HCT116 (cell line): ENCODE results near the gene CDK13. TPM values are rescaled to one million over a fixed set of nuclear protein-coding genes. Genes with fewer than 3 reads are reported as not detected.
A peak's percentile ranks its signal among the peaks of the same experiment; 100 is the strongest.

ENCODE experiments used
- ATAC-seq: fragments of 200-7000 bp; cut with Tn5 transposase; 2 replicates; pipeline ENCODE4 v1.9.1; 2020; ENCODE audit warnings: mild to moderate bottlenecking, moderate library complexity
- BruUV-seq: library from RNA; stranded (reverse); fragments of 400-500 nt; replicated peaks from 2 replicates; lab custom pipeline; 2021; lab: Mats Ljungman, UMichigan
- CTCF ChIA-PET: fragments of 300-600 bp; sonication (Branson Sonifier 250); formaldehyde crosslinking; loops from one replicate; lab custom pipeline; 2021; ENCODE audit warnings: antibody characterized with exemption; lab: Charles Lee
- POLR2A ChIA-PET: fragments of 300-600, 350-600 bp; sonication (Branson Sonifier 250); formaldehyde crosslinking; loops from one replicate; lab custom pipeline; 2021; ENCODE audit warnings: antibody characterized with exemption; lab: Charles Lee
- RAD21 ChIA-PET, 2 experiments: fragments of 300-600 bp; sonication (Branson Sonifier 250); formaldehyde crosslinking; loops; one replicate each; lab custom pipeline; 2023; ENCODE audit warnings: low total read pairs in 2 of 2; ENCODE audit not compliant: uncharacterized antibody in 2 of 2, unreplicated experiment in 2 of 2, low non-redundant PET in 1 of 2; lab: Charles Lee
- DNase-seq: peaks from one replicate; pipeline ENCODE4 v3.0.0-alpha.2; 2010; ENCODE audit warnings: low read depth, low spot score
- H2AFZ ChIP-seq: fragments of 200-600 bp; shearing (Covaris generic), sonication (generic); 2 replicates; pipeline ENCODE4 v1.6.1; 2017; ENCODE audit warnings: low read depth, mixed run types, mixed read lengths, antibody characterized with exemption, low read length; ENCODE audit not compliant: poor library complexity, severe bottlenecking
- H3K27ac ChIP-seq: 2 replicates; pipeline ENCODE4 v1.5.1; 2012; ENCODE audit warnings: low read depth, low read length
- H3K27me3 ChIP-seq: fragments of 200-600 bp; sonication (generic); 2 replicates; pipeline ENCODE4 v1.6.1; 2016; ENCODE audit warnings: mixed run types, low read length, mixed read lengths; ENCODE audit not compliant: insufficient read depth
- H3K36me3 ChIP-seq, 2 experiments: fragments of 200-500 bp in 1 of 2; fragments of 200-600 bp in 1 of 2; sonication (Bioruptor generic) in 1 of 2; sonication (generic) in 1 of 2; 2 replicates each; pipeline versions ENCODE4 v1.5.1 to v1.6.1; 2014 to 2016; ENCODE audit warnings: low read length in 2 of 2, inconsistent platforms in 1 of 2, mixed read lengths in 1 of 2, mixed run types in 1 of 2; ENCODE audit not compliant: insufficient read depth in 2 of 2, control insufficient read depth in 1 of 2
- H3K4me1 ChIP-seq, 2 experiments: fragments of 200-600 bp in 1 of 2; sonication (generic) in 1 of 2; 2 replicates each; pipeline versions ENCODE4 v1.5.1 to v1.6.1; 2012 to 2017; ENCODE audit warnings: low read length in 2 of 2, inconsistent platforms in 1 of 2, mild to moderate bottlenecking in 1 of 2, mixed read lengths in 1 of 2, mixed run types in 1 of 2, moderate library complexity in 1 of 2; ENCODE audit not compliant: insufficient read depth in 2 of 2, control insufficient read depth in 1 of 2
- H3K4me2 ChIP-seq: fragments of 200-600 bp; sonication (generic); 2 replicates; pipeline ENCODE4 v1.6.1; 2017; ENCODE audit warnings: mixed run types, low read length, mixed read lengths
- H3K4me3 ChIP-seq, 2 experiments: fragments of 200-600 bp in 1 of 2; sonication (generic) in 1 of 2; replicated peaks in 1 of 2; 2 replicates each; pipeline ENCODE4 v1.5.1; 2011 to 2016; ENCODE audit warnings: low read length in 2 of 2, control low read depth in 1 of 2, low read depth in 1 of 2, mild to moderate bottlenecking in 1 of 2, mixed read lengths in 1 of 2, mixed run types in 1 of 2
- H3K79me2 ChIP-seq: fragments of 200-600 bp; sonication (generic); 2 replicates; pipeline ENCODE4 v1.6.1; 2017; ENCODE audit warnings: mild to moderate bottlenecking, mixed run types, low read length, moderate library complexity, mixed read lengths; ENCODE audit not compliant: insufficient read depth
- H3K9ac ChIP-seq: fragments of 200-600 bp; sonication (generic); 2 replicates; pipeline ENCODE4 v1.6.1; 2016; ENCODE audit warnings: low read length, mixed read lengths
- H3K9me2 ChIP-seq: fragments of 200-600 bp; sonication (generic), shearing (Covaris generic); 2 replicates; pipeline ENCODE4 v1.6.1; 2017; ENCODE audit warnings: mixed run types, mild to moderate bottlenecking, moderate library complexity; ENCODE audit not compliant: insufficient read depth
- H3K9me3 ChIP-seq, 2 experiments: fragments of 200-500 bp in 1 of 2; fragments of 200-600 bp in 1 of 2; sonication (Bioruptor generic) in 1 of 2; sonication (generic) in 1 of 2; 2 replicates each; pipeline ENCODE4 v1.6.1; 2014 to 2017; ENCODE audit warnings: low read length in 2 of 2, mixed read lengths in 2 of 2, inconsistent platforms in 1 of 2, low read depth in 1 of 2, mild to moderate bottlenecking in 1 of 2, mixed run types in 1 of 2, moderate library complexity in 1 of 2; ENCODE audit not compliant: control insufficient read depth in 1 of 2, insufficient read depth in 1 of 2
- H4K20me1 ChIP-seq: fragments of 200-600 bp; sonication (generic), shearing (Covaris generic); 2 replicates; pipeline ENCODE4 v1.6.1; 2017; ENCODE audit warnings: mixed run types, mild to moderate bottlenecking, moderate library complexity; ENCODE audit not compliant: insufficient read depth
- CTCF ChIP-seq, 3 experiments: fragments of 200-600 bp in 1 of 3; sonication (generic) in 1 of 3; IDR thresholded peaks in 2 of 3; conservative IDR thresholded peaks in 1 of 3; 2 replicates each; pipeline ENCODE4 v1.5.1; 2012 to 2017; ENCODE audit warnings: low read depth in 2 of 3, low read length in 2 of 3, antibody characterized with exemption in 1 of 3, borderline replicate concordance in 1 of 3, control low read depth in 1 of 3, mild to moderate bottlenecking in 1 of 3, mixed read lengths in 1 of 3, mixed run types in 1 of 3, moderate library complexity in 1 of 3; ENCODE audit not compliant: insufficient read depth in 1 of 3
- FOSL1 ChIP-seq: IDR thresholded peaks from 2 replicates; pipeline ENCODE4 v1.6.1; 2012; ENCODE audit warnings: low read depth
- SIN3A ChIP-seq: IDR thresholded peaks from 2 replicates; pipeline ENCODE4 v1.6.1; 2012; ENCODE audit warnings: low read depth
- SRF ChIP-seq: IDR thresholded peaks from 2 replicates; pipeline ENCODE4 v1.6.1; 2012; ENCODE audit warnings: low read depth
- YY1 ChIP-seq: IDR thresholded peaks from 2 replicates; pipeline ENCODE4 v1.6.1; 2011; ENCODE audit warnings: low read length, low read depth, moderate library complexity, mild to moderate bottlenecking; ENCODE audit not compliant: insufficient replicate concordance; ENCODE audit errors: extremely low read depth
- ZBTB33 ChIP-seq: IDR thresholded peaks from 2 replicates; pipeline ENCODE4 v1.6.1; 2011; ENCODE audit warnings: mild to moderate bottlenecking, low read length, moderate library complexity; ENCODE audit not compliant: insufficient replicate concordance; ENCODE audit errors: extremely low read depth
- ZFX ChIP-seq: fragments of 450-650 bp; IDR thresholded peaks from 2 replicates; pipeline ENCODE4 v1.6.1; 2017
- intact Hi-C: fragments of 100-400 bp; cut with micrococcal nuclease; formaldehyde crosslinking; loops from 2 replicates; pipeline ENCODE4 v1.10.0; 2022
- total RNA-seq: library from RNA; stranded (reverse); gene quantifications from one replicate; pipeline ENCODE4 v1.2.1, GENCODE V29; 2021; ENCODE audit not compliant: unreplicated experiment

CDK13 gene
- total RNA-seq, 1 experiment from 2014 or later, result 28.8 TPM

GRCh38 chr7:40095230-40095629 lies 145.2 kb downstream of the CDK13 start:
- ChIA-PET RAD21 (no interaction called here), POLR2A (no interaction called here)
- no peaks in the 10 kb centered on the region for H3K9me3 ChIP-seq
- no peak overlapping the region for H2AFZ ChIP-seq
- no peak for TF ChIP-seq ZBTB33
- no peak for TF ChIP-seq YY1
- TF ChIP-seq FOSL1, result no peak
- TF ChIP-seq SRF, result no peak
- no peak for TF ChIP-seq ZFX
- TF ChIP-seq, all 23 proteins: peak for 0
- H3K9me2 ChIP-seq, result no peaks in the 10 kb centered on the region
- H3K4me2 ChIP-seq, result no peak overlapping the region
- intact Hi-C loops, result no loop called here
- TSS peak; percentile 21 for BruUV-seq
- no peak overlapping the region for H3K27ac ChIP-seq
- H3K27me3 ChIP-seq, result no peaks in the 10 kb centered on the region
- H3K36me3 ChIP-seq, result peaks cover 20 to 23% of the 10 kb centered on the region in 2 experiments; a peak in 3 of 4 replicates
- H3K4me3 ChIP-seq, result no peak overlapping the region
- CTCF ChIA-PET, result no interaction called here
- DNase-seq (no peak), ATAC-seq (no peak)
- H3K9ac ChIP-seq, result no peak overlapping the region
- no peaks in the 10 kb centered on the region for H3K79me2 ChIP-seq
- no peaks in the 10 kb centered on the region for H3K4me1 ChIP-seq
- no peaks in the 10 kb centered on the region for H4K20me1 ChIP-seq

GRCh38 chr7:40095695-40096327 lies 145.8 kb downstream of the CDK13 start:
- RAD21 ChIA-PET, result no interaction called here
- DNase-seq (no peak), ATAC-seq (no peak)
- no peak overlapping the region for H3K9ac ChIP-seq
- no peaks in the 10 kb centered on the region for H3K4me1 ChIP-seq
- H3K9me2 ChIP-seq, result no peaks in the 10 kb centered on the region
- H3K79me2 ChIP-seq, result no peaks in the 10 kb centered on the region
- BruUV-seq, result no TSS peak
- no peaks in the 10 kb centered on the region for H3K9me3 ChIP-seq
- H3K36me3 ChIP-seq, result peaks cover 20 to 23% of the 10 kb centered on the region in 2 experiments; a peak in 3 of 4 replicates
- no peak overlapping the region for H2AFZ ChIP-seq
- no peak overlapping the region for H3K27ac ChIP-seq
- H4K20me1 ChIP-seq, result no peaks in the 10 kb centered on the region
- intact Hi-C loops, result no loop called here
- H3K4me3 ChIP-seq, result no peak overlapping the region
- POLR2A ChIA-PET, result no interaction called here
- CTCF ChIA-PET, result no interaction called here
- no peaks in the 10 kb centered on the region for H3K27me3 ChIP-seq
- no peak overlapping the region for H3K4me2 ChIP-seq
- TF ChIP-seq FOSL1 (no peak), SIN3A (no peak), YY1 (no peak), ZBTB33 (no peak), CTCF (IDR thresholded peaks at IDR 0.05 in 2 of 3, conservative IDR thresholded peaks at IDR 0.05 in 1 of 3; ENCODE audit: borderline replicate concordance in 1 of 3, insufficient read depth in 1 of 3, low read depth in 2 of 3, low read length in 2 of 3) (no peak)
